HEK293 (cell line): ENCODE measurements around the gene TEAD3.

Experiments used
- ZNF202 ChIP-seq: fragments of 450-650 bp; formaldehyde crosslinking; IDR thresholded peaks from 2 replicates; pipeline ENCODE4 v1.5.1; 2016; ENCODE audit warnings: missing biosample characterization, missing genetic modification characterization, borderline replicate concordance
- ZNF521 ChIP-seq: fragments of 450-650 bp; formaldehyde crosslinking; IDR thresholded peaks from 2 replicates; pipeline ENCODE4 v1.5.1; 2017; ENCODE audit warnings: missing biosample characterization, mild to moderate bottlenecking, missing genetic modification characterization
- ZNF660 ChIP-seq: fragments of 450-650 bp; IDR thresholded peaks from 2 replicates; pipeline ENCODE4 v1.5.1; 2018; ENCODE audit warnings: missing biosample characterization, mild to moderate bottlenecking, missing genetic modification characterization
- TF ChIP-seq, protein P1 (sequence below): fragments of 450-650 bp; formaldehyde crosslinking; IDR thresholded peaks from 2 replicates; pipeline ENCODE4 v1.5.1; 2016; ENCODE audit warnings: missing biosample characterization, missing genetic modification characterization
- TF ChIP-seq, protein P2 (sequence below): fragments of 450-650 bp; formaldehyde crosslinking; IDR thresholded peaks from 2 replicates; pipeline ENCODE4 v1.5.1; 2016; ENCODE audit warnings: missing biosample characterization, missing genetic modification characterization

- TF ChIP-seq ZNF521 (no peak), ZNF202 (no peak), ZNF660 (tag by site-specific recombination) (no peak)
- TF ChIP-seq, protein P1, sequence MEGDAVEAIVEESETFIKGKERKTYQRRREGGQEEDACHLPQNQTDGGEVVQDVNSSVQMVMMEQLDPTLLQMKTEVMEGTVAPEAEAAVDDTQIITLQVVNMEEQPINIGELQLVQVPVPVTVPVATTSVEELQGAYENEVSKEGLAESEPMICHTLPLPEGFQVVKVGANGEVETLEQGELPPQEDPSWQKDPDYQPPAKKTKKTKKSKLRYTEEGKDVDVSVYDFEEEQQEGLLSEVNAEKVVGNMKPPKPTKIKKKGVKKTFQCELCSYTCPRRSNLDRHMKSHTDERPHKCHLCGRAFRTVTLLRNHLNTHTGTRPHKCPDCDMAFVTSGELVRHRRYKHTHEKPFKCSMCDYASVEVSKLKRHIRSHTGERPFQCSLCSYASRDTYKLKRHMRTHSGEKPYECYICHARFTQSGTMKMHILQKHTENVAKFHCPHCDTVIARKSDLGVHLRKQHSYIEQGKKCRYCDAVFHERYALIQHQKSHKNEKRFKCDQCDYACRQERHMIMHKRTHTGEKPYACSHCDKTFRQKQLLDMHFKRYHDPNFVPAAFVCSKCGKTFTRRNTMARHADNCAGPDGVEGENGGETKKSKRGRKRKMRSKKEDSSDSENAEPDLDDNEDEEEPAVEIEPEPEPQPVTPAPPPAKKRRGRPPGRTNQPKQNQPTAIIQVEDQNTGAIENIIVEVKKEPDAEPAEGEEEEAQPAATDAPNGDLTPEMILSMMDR (tag by site-specific recombination): no peak
- TF ChIP-seq, protein P2, sequence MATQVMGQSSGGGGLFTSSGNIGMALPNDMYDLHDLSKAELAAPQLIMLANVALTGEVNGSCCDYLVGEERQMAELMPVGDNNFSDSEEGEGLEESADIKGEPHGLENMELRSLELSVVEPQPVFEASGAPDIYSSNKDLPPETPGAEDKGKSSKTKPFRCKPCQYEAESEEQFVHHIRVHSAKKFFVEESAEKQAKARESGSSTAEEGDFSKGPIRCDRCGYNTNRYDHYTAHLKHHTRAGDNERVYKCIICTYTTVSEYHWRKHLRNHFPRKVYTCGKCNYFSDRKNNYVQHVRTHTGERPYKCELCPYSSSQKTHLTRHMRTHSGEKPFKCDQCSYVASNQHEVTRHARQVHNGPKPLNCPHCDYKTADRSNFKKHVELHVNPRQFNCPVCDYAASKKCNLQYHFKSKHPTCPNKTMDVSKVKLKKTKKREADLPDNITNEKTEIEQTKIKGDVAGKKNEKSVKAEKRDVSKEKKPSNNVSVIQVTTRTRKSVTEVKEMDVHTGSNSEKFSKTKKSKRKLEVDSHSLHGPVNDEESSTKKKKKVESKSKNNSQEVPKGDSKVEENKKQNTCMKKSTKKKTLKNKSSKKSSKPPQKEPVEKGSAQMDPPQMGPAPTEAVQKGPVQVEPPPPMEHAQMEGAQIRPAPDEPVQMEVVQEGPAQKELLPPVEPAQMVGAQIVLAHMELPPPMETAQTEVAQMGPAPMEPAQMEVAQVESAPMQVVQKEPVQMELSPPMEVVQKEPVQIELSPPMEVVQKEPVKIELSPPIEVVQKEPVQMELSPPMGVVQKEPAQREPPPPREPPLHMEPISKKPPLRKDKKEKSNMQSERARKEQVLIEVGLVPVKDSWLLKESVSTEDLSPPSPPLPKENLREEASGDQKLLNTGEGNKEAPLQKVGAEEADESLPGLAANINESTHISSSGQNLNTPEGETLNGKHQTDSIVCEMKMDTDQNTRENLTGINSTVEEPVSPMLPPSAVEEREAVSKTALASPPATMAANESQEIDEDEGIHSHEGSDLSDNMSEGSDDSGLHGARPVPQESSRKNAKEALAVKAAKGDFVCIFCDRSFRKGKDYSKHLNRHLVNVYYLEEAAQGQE (tag by site-specific recombination): no peak
Measured at GRCh38 chr6:35461270-35461669, 35.6 kb downstream of the TEAD3 start.
